SK-N-SH treated with all-trans-retinoic acid at 6 μM for 48 hours (cell line): ENCODE measurements around the gene TEX11.

Source experiments
- ATAC-seq: fragments of 200-7000 bp; cut with Tn5 transposase; 3 replicates; pipeline ENCODE4 v1.9.1; 2020; ENCODE audit warnings: mild to moderate bottlenecking, moderate library complexity
- ARNTL ChIP-seq: fragments of 450-650 bp; formaldehyde crosslinking; IDR thresholded peaks from 2 replicates; pipeline ENCODE4 v1.5.0; 2020; ENCODE audit warnings: low read depth, mild to moderate bottlenecking, moderate library complexity, borderline replicate concordance
- CSDC2 ChIP-seq: fragments of 250-450 bp; sonication (Bioruptor Pico); IDR thresholded peaks from 2 replicates; pipeline ENCODE4 v1.5.0; 2020; ENCODE audit warnings: mild to moderate bottlenecking, moderate library complexity
- ESRRG ChIP-seq: fragments of 250-450 bp; sonication (Bioruptor Pico); IDR thresholded peaks from 2 replicates; pipeline ENCODE4 v1.6.1; 2021; ENCODE audit warnings: mild to moderate bottlenecking
- GLIS3 ChIP-seq: fragments of 250-450 bp; sonication (Bioruptor Pico); IDR thresholded peaks from 2 replicates; pipeline ENCODE4 v1.5.0; 2020; ENCODE audit warnings: mild to moderate bottlenecking, moderate library complexity
- ISL1 ChIP-seq: fragments of 250-450 bp; sonication (Bioruptor Pico); IDR thresholded peaks from 2 replicates; pipeline ENCODE4 v2.1.2; 2022; ENCODE audit warnings: mild to moderate bottlenecking, moderate library complexity
- OSR1 ChIP-seq: fragments of 250-450 bp; sonication (Bioruptor Pico); IDR thresholded peaks from 2 replicates; pipeline ENCODE4 v1.8.0; 2022; ENCODE audit warnings: moderate library complexity, mild to moderate bottlenecking, inconsistent platforms
- PPARA ChIP-seq: fragments of 250-450 bp; sonication (Bioruptor Pico); IDR thresholded peaks from 2 replicates; pipeline ENCODE4 v1.5.0; 2020; ENCODE audit warnings: mild to moderate bottlenecking, borderline replicate concordance
- RARB ChIP-seq: fragments of 250-450 bp; sonication (Bioruptor Pico); IDR thresholded peaks from 2 replicates; pipeline ENCODE4 v1.8.0; 2021; ENCODE audit warnings: mild to moderate bottlenecking, moderate library complexity
- TCF4 ChIP-seq: fragments of 250-450 bp; sonication (Bioruptor Pico); IDR thresholded peaks from 2 replicates; pipeline ENCODE4 v1.8.0; 2021; ENCODE audit warnings: mild to moderate bottlenecking, moderate library complexity, borderline replicate concordance
- TOX ChIP-seq: fragments of 250-450 bp; sonication (Bioruptor Pico); IDR thresholded peaks from 2 replicates; pipeline ENCODE4 v1.8.0; 2021; ENCODE audit warnings: mild to moderate bottlenecking, moderate library complexity, borderline replicate concordance
- ZC3H10 ChIP-seq: fragments of 250-450 bp; sonication (Bioruptor Pico); IDR thresholded peaks from 2 replicates; pipeline ENCODE4 v1.5.1; 2021; ENCODE audit warnings: mild to moderate bottlenecking, moderate library complexity
- ZFP3 ChIP-seq: fragments of 250-450 bp; sonication (Bioruptor Pico); IDR thresholded peaks from 2 replicates; pipeline ENCODE4 v1.5.0; 2020; ENCODE audit warnings: mild to moderate bottlenecking, moderate library complexity
- ZFP30 ChIP-seq: fragments of 450-650 bp; formaldehyde crosslinking; IDR thresholded peaks from 2 replicates; pipeline ENCODE4 v1.5.0; 2022; ENCODE audit warnings: mild to moderate bottlenecking, moderate library complexity
- ZNF565 ChIP-seq: fragments of 450-650 bp; formaldehyde crosslinking; conservative IDR thresholded peaks from 2 replicates; pipeline ENCODE4 v1.5.0; 2020; ENCODE audit warnings: low read depth, mild to moderate bottlenecking, moderate library complexity
- ZNF70 ChIP-seq: fragments of 450-650 bp; formaldehyde crosslinking; IDR thresholded peaks from 2 replicates; pipeline ENCODE4 v1.5.0; 2020; ENCODE audit warnings: mild to moderate bottlenecking, moderate library complexity
- ZNF8 ChIP-seq: fragments of 450-650 bp; formaldehyde crosslinking; IDR thresholded peaks from 2 replicates; pipeline ENCODE4 v1.5.0; 2020; ENCODE audit warnings: mild to moderate bottlenecking, moderate library complexity
- TF ChIP-seq, protein P1 (sequence below): fragments of 250-450 bp; sonication (Bioruptor Pico); IDR thresholded peaks from 2 replicates; pipeline ENCODE4 v1.8.0; 2020; ENCODE audit warnings: mild to moderate bottlenecking, moderate library complexity, borderline replicate concordance
- TF ChIP-seq, protein P2 (sequence below): fragments of 250-450 bp; sonication (Bioruptor Pico); IDR thresholded peaks from 2 replicates; pipeline ENCODE4 v1.5.0; 2020; ENCODE audit warnings: mild to moderate bottlenecking, moderate library complexity
- TF ChIP-seq, protein P3 (sequence below): fragments of 250-450 bp; sonication (Bioruptor Pico); IDR thresholded peaks from 2 replicates; pipeline ENCODE4 v1.5.1; 2021; ENCODE audit warnings: mild to moderate bottlenecking, moderate library complexity
- TF ChIP-seq, protein P4 (sequence below): fragments of 250-450 bp; sonication (Bioruptor Pico); IDR thresholded peaks from 2 replicates; pipeline ENCODE4 v1.5.1; 2020; ENCODE audit warnings: low read depth, mild to moderate bottlenecking, moderate library complexity

Gene TEX11

DNA sequence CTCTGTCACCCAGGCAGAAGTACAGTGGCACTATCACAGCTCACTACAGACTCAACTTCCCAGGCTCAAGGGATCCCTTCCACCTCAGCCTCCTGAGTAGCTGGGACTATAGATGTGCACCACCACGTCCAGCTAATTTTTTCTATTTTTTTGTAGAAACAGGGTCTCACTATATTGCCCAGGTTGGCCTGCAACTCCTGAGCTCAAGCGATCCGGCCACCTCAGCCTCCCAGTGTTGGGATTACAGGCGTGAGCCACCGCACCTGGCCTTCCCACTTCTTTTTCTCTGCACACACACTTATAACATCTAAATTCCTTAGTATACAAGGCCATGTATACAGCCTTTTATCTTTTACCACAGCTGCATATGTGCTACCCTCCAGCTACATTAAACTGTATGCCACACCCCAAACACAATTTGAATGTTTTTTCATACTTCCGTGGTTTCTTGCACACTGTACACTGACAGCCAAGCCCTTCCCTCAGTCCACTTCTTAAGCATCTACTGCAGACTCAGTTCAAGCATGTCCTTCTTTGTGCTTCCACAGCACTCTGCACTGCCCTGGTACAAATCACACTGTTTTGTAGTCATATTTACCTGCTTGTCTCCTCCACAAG is 15.9 kb upstream of the TEX11 start:
- ATAC-seq = no peak
- TF ChIP-seq ZFP30 (CRISPR knock-in tag) = no peak
- TF ChIP-seq, protein P1, sequence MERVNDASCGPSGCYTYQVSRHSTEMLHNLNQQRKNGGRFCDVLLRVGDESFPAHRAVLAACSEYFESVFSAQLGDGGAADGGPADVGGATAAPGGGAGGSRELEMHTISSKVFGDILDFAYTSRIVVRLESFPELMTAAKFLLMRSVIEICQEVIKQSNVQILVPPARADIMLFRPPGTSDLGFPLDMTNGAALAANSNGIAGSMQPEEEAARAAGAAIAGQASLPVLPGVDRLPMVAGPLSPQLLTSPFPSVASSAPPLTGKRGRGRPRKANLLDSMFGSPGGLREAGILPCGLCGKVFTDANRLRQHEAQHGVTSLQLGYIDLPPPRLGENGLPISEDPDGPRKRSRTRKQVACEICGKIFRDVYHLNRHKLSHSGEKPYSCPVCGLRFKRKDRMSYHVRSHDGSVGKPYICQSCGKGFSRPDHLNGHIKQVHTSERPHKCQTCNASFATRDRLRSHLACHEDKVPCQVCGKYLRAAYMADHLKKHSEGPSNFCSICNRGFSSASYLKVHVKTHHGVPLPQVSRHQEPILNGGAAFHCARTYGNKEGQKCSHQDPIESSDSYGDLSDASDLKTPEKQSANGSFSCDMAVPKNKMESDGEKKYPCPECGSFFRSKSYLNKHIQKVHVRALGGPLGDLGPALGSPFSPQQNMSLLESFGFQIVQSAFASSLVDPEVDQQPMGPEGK (CRISPR knock-in tag) = no peak
- no peak for TF ChIP-seq ISL1 (CRISPR knock-in tag)
- no peak for TF ChIP-seq ZC3H10 (CRISPR knock-in tag)
- TF ChIP-seq, protein P2, sequence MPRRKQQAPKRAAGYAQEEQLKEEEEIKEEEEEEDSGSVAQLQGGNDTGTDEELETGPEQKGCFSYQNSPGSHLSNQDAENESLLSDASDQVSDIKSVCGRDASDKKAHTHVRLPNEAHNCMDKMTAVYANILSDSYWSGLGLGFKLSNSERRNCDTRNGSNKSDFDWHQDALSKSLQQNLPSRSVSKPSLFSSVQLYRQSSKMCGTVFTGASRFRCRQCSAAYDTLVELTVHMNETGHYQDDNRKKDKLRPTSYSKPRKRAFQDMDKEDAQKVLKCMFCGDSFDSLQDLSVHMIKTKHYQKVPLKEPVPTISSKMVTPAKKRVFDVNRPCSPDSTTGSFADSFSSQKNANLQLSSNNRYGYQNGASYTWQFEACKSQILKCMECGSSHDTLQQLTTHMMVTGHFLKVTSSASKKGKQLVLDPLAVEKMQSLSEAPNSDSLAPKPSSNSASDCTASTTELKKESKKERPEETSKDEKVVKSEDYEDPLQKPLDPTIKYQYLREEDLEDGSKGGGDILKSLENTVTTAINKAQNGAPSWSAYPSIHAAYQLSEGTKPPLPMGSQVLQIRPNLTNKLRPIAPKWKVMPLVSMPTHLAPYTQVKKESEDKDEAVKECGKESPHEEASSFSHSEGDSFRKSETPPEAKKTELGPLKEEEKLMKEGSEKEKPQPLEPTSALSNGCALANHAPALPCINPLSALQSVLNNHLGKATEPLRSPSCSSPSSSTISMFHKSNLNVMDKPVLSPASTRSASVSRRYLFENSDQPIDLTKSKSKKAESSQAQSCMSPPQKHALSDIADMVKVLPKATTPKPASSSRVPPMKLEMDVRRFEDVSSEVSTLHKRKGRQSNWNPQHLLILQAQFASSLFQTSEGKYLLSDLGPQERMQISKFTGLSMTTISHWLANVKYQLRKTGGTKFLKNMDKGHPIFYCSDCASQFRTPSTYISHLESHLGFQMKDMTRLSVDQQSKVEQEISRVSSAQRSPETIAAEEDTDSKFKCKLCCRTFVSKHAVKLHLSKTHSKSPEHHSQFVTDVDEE (CRISPR knock-in tag) = no peak
- no peak for TF ChIP-seq ZFP3
- no peak for TF ChIP-seq ARNTL
- TF ChIP-seq TOX (CRISPR knock-in tag) = no peak
- no peak for TF ChIP-seq GLIS3 (CRISPR knock-in tag)
- no peak for TF ChIP-seq RARB (CRISPR knock-in tag)
- TF ChIP-seq CSDC2 (CRISPR knock-in tag) = no peak
- TF ChIP-seq PPARA (CRISPR knock-in tag) = no peak
- TF ChIP-seq, protein P3, sequence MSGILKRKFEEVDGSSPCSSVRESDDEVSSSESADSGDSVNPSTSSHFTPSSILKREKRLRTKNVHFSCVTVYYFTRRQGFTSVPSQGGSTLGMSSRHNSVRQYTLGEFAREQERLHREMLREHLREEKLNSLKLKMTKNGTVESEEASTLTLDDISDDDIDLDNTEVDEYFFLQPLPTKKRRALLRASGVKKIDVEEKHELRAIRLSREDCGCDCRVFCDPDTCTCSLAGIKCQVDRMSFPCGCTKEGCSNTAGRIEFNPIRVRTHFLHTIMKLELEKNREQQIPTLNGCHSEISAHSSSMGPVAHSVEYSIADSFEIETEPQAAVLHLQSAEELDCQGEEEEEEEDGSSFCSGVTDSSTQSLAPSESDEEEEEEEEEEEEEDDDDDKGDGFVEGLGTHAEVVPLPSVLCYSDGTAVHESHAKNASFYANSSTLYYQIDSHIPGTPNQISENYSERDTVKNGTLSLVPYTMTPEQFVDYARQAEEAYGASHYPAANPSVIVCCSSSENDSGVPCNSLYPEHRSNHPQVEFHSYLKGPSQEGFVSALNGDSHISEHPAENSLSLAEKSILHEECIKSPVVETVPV (CRISPR knock-in tag) = no peak
- no peak for TF ChIP-seq OSR1
- TF ChIP-seq ESRRG (CRISPR knock-in tag) = no peak
- TF ChIP-seq, protein P4, sequence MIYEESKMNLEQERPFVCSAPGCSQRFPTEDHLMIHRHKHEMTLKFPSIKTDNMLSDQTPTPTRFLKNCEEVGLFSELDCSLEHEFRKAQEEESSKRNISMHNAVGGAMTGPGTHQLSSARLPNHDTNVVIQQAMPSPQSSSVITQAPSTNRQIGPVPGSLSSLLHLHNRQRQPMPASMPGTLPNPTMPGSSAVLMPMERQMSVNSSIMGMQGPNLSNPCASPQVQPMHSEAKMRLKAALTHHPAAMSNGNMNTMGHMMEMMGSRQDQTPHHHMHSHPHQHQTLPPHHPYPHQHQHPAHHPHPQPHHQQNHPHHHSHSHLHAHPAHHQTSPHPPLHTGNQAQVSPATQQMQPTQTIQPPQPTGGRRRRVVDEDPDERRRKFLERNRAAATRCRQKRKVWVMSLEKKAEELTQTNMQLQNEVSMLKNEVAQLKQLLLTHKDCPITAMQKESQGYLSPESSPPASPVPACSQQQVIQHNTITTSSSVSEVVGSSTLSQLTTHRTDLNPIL (CRISPR knock-in tag) = no peak
- TF ChIP-seq TCF4 (CRISPR knock-in tag) = no peak

DNA sequence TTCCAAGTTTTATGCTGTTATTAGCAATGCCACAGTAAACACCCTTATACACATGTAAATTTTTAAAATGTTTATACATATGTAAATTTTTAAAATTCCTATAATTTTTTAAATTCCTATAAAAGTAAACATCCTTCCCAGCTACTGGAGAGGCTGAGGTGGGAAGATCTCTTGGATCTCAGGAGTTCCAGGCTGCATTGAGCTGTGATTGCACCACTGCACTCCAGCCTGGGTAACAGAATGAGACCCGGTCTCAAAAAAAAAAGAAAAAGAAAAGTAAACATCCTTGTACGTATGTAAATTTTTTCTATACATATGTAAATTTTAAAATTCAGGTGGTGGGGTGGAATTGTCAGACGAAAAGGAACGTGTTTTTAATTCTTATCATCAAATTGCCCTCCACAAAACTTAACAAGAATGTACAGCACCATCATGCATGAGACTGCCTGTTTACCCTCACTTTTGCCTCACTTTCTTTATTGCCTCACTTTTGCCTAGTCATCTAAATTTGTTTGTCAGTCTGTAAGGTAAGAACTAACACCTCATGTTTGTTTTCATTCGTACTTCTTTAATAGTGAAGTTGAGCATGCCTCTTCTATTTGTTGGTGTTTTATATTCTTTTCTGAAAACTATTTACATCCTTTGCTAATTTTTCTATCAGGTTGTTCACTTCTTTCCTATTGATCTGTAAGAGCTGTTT is 14.4 kb upstream of the TEX11 start:
- ATAC-seq = no peak
- no peak for TF ChIP-seq TOX (CRISPR knock-in tag)
- TF ChIP-seq ZNF8 (CRISPR knock-in tag) = no peak
- no peak for TF ChIP-seq ZFP3
- TF ChIP-seq ISL1 (CRISPR knock-in tag) = no peak
- no peak for TF ChIP-seq CSDC2 (CRISPR knock-in tag)
- TF ChIP-seq ZNF70 (CRISPR knock-in tag) = no peak
- TF ChIP-seq RARB (CRISPR knock-in tag) = no peak
- TF ChIP-seq, protein P3 (CRISPR knock-in tag) = no peak
- no peak for TF ChIP-seq ARNTL
- TF ChIP-seq, protein P1 (CRISPR knock-in tag) = no peak
- TF ChIP-seq TCF4 (CRISPR knock-in tag) = no peak
- no peak for TF ChIP-seq GLIS3 (CRISPR knock-in tag)
- no peak for TF ChIP-seq ZNF565 (CRISPR knock-in tag)
- TF ChIP-seq ESRRG (CRISPR knock-in tag) = no peak
